ENCODE results near the gene CHCHD4.

DNA sequence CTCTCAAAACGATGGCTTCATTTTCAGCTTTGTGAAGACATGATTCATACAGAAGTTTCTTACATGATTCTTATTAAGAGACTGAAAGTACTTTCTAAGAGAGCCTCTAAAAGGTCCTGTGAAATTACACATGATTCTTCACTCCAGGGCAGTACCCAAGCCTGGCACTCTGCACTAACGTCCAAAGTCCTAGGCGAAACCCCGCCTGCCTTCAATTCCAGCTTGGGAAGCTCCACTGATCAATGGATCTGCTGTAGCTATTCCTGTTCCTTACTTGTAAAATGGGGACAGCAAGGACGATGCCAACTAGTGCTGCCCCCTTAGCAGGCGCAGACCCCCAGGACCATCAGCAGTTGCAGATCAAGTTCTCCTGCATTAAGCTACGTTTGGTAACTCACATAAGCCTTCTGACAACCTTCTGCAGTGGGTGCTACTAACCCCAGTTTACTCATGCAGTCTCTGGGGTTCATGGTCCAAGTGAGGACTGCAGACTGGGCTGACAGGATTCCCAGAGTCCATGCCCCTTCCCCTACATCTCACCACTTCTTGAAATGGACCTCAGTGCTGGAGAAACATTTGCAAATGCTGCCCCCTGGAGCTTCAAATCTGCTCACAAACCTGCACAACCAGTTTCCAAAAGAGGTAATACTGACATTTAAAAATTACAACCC, 10.6 kb downstream of the CHCHD4 start:
- TF ChIP-seq, protein P1, sequence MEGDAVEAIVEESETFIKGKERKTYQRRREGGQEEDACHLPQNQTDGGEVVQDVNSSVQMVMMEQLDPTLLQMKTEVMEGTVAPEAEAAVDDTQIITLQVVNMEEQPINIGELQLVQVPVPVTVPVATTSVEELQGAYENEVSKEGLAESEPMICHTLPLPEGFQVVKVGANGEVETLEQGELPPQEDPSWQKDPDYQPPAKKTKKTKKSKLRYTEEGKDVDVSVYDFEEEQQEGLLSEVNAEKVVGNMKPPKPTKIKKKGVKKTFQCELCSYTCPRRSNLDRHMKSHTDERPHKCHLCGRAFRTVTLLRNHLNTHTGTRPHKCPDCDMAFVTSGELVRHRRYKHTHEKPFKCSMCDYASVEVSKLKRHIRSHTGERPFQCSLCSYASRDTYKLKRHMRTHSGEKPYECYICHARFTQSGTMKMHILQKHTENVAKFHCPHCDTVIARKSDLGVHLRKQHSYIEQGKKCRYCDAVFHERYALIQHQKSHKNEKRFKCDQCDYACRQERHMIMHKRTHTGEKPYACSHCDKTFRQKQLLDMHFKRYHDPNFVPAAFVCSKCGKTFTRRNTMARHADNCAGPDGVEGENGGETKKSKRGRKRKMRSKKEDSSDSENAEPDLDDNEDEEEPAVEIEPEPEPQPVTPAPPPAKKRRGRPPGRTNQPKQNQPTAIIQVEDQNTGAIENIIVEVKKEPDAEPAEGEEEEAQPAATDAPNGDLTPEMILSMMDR (conservative IDR thresholded peaks at IDR 0.05; ENCODE audit: low read depth, low read length): peak; percentile 48
- no peak for TF ChIP-seq EZH2 (IDR thresholded peaks at IDR 0.05; ENCODE audit: borderline replicate concordance, low read depth, low read length, poor library complexity, severe bottlenecking)
